Astrocyte of the cerebellum (primary cell): ENCODE results near the gene STX10.
"Not testable (repeated sequence)": the region's sequence is repeated elsewhere in the genome, so short reads cannot be mapped to it uniquely, and the experiment has no call there.

Experiments used
- DNase-seq: peaks from one replicate; pipeline ENCODE4 v3.0.0-alpha.2; 2011; ENCODE audit warnings: low read depth
- H3K4me3 ChIP-seq: 2 replicates; pipeline ENCODE4 v1.5.1; 2011; ENCODE audit warnings: mild to moderate bottlenecking, low read depth, low read length, moderate library complexity
- CTCF ChIP-seq: IDR thresholded peaks from 2 replicates; pipeline ENCODE4 v1.5.1; 2012; ENCODE audit warnings: low read length, low read depth, moderate library complexity, mild to moderate bottlenecking; ENCODE audit errors: missing control alignments
- in situ Hi-C: cut with HindIII; loops from 2 replicates; pipeline ENCODE4 v1.10.0; 2017; ENCODE audit warnings: low sequenced_read_pairs

STX10 gene

GRCh38 chr19:13181747-13182388 lies 31.7 kb upstream of the STX10 start:
- TF ChIP-seq CTCF = no peak
- in situ Hi-C loops = no loop called here
- DNase-seq = no peak
- no peak overlapping the region for H3K4me3 ChIP-seq

GRCh38 chr19:13178291-13178690 lies 28.1 kb upstream of the STX10 start:
- H3K4me3 ChIP-seq, DNase-seq, in situ Hi-C loops: not testable (repeated sequence)

- DNase-seq, in situ Hi-C loops, H3K4me3 ChIP-seq: not testable (repeated sequence)
Observed at GRCh38 chr19:13177584-13177983, 27.4 kb upstream of the STX10 start.

GRCh38 chr19:13176345-13176744 lies 26.2 kb upstream of the STX10 start:
- DNase-seq = no peak
- H3K4me3 ChIP-seq = no peak overlapping the region
- in situ Hi-C loops = no loop called here
- TF ChIP-seq CTCF = no peak

GRCh38 chr19:13173139-13173737 lies 23.1 kb upstream of the STX10 start:
- DNase-seq = no peak
- in situ Hi-C loops = no loop called here
- no peak overlapping the region for H3K4me3 ChIP-seq
- TF ChIP-seq CTCF = no peak

GRCh38 chr19:13172346-13173138 lies 22.4 kb upstream of the STX10 start:
- H3K4me3 ChIP-seq = no peak overlapping the region
- in situ Hi-C loops = no loop called here
- no peak for DNase-seq
- TF ChIP-seq CTCF = no peak

- H3K4me3 ChIP-seq = no peak overlapping the region
- no peak for TF ChIP-seq CTCF
- in situ Hi-C loops = no loop called here
- DNase-seq = no peak
Observed at GRCh38 chr19:13171146-13171545, 21.0 kb upstream of the STX10 start.
